Upper lobe of left lung (tissue), 4 donors: ENCODE measurements around the gene SLC4A7.

Source experiments
- EP300 ChIP-seq, 4 donors: sonication (generic); formaldehyde crosslinking; IDR thresholded peaks; one replicate each; pipeline ENCODE4 v1.5.1; 2017; ENCODE audit warnings: antibody characterized with exemption in 4 of 4, control low read depth in 2 of 4
- POLR2A ChIP-seq, 4 donors: fragments of 450-650 bp; IDR thresholded peaks; one replicate each; pipeline ENCODE4 v1.5.1; 2016 to 2017; ENCODE audit warnings: antibody characterized with exemption in 4 of 4, mild to moderate bottlenecking in 2 of 4
- POLR2AphosphoS5 ChIP-seq, 2 donors: sonication (generic); formaldehyde crosslinking; IDR thresholded peaks; one replicate each; pipeline ENCODE4 v1.5.1; 2017; ENCODE audit warnings: antibody characterized with exemption in 2 of 2
- TF ChIP-seq, protein P1 (sequence below), 6 experiments: fragments of 450-650 bp in 4 of 6; fragments of 200-600 bp in 2 of 6; sonication (generic) in 2 of 6; IDR thresholded peaks; one replicate each; pipeline ENCODE4 v1.5.1; 2016 to 2019; ENCODE audit warnings: antibody characterized with exemption in 6 of 6

DNA sequence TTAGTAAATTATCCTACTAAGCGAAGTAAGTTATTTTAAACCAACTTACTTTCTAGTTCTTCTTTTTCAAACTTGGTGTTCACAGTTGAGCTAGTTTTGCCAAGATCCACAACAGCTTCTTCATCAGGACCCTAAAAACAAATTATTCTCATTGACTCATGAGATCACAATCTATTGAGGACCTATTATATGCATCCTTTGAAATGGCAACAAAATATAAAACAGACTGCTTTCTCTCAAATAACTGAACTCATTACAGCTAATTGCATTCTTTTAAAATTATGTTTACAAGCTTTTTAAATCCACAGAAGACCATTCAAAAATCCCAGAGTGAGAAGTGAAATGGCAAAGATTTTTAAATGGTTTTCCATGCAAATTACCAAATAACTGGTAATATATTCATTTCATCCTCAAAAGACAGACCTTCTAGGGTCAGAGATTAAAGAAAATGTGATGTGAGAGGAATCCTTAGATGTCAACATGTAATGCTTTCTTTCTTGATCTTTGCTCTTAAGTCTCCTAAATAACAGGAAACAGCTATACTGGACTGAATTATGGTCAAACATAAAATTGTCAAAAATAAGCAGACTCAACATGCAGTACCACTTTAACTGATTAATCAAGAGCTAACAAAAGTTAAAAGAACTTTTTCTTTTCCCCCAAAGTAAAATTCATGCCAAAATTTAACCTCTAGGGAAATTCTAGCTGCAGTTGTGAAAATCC is 31.7 kb downstream of the SLC4A7 start:
- TF ChIP-seq, protein P1, sequence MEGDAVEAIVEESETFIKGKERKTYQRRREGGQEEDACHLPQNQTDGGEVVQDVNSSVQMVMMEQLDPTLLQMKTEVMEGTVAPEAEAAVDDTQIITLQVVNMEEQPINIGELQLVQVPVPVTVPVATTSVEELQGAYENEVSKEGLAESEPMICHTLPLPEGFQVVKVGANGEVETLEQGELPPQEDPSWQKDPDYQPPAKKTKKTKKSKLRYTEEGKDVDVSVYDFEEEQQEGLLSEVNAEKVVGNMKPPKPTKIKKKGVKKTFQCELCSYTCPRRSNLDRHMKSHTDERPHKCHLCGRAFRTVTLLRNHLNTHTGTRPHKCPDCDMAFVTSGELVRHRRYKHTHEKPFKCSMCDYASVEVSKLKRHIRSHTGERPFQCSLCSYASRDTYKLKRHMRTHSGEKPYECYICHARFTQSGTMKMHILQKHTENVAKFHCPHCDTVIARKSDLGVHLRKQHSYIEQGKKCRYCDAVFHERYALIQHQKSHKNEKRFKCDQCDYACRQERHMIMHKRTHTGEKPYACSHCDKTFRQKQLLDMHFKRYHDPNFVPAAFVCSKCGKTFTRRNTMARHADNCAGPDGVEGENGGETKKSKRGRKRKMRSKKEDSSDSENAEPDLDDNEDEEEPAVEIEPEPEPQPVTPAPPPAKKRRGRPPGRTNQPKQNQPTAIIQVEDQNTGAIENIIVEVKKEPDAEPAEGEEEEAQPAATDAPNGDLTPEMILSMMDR (IDR thresholded peaks at IDR 0.05) = no peak
- TF ChIP-seq EP300 (IDR thresholded peaks at IDR 0.05) (no peak), POLR2A (IDR thresholded peaks at IDR 0.05) (no peak), POLR2AphosphoS5 (IDR thresholded peaks at IDR 0.05) (no peak)
